ENCODE measurements around the gene PRRG1.

PRRG1 gene

DNA sequence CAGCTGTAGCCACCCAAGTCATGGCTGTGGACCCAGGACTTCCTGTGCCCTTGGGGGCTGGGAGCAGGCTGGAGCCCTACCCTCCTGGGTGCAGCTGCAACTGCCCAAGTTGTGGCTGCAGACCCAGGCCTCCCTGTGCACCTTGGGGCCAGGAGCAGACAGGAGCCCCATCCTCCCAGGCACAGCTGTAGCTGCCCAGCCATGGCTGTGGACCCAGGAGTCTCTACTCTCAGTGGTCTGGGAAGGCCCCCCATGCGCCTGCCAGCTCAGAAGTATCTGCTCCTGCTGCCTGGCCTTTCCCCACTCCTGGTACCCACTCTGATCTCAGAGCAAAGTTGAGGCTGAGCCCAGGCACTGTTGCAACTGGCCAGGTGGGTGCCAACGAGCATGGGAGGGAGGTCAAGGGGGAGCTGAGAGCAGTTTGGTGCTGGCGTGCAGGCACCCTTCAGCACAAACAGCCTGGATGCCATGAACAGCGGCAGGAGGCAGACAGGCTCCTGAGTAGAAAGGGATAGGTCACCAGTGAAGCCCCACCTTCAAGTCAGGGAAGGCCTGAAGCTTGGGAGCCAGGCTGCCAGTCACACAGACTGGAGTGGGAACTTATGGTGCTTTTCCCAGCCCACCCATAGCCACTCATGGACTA is 21.5 kb downstream of the PRRG1 start:
- H3K4me1 ChIP-seq (ENCODE audit: insufficient read depth, low read length, poor library complexity, severe bottlenecking) = peaks cover 5% of the 10 kb centered on the region
- H3K36me3 ChIP-seq (ENCODE audit: insufficient read depth, low read length) = no peaks in the 10 kb centered on the region
- no peak for TF ChIP-seq EZH2phosphoT487 (IDR thresholded peaks at IDR 0.05; ENCODE audit: borderline replicate concordance)
- TF ChIP-seq, protein P1, sequence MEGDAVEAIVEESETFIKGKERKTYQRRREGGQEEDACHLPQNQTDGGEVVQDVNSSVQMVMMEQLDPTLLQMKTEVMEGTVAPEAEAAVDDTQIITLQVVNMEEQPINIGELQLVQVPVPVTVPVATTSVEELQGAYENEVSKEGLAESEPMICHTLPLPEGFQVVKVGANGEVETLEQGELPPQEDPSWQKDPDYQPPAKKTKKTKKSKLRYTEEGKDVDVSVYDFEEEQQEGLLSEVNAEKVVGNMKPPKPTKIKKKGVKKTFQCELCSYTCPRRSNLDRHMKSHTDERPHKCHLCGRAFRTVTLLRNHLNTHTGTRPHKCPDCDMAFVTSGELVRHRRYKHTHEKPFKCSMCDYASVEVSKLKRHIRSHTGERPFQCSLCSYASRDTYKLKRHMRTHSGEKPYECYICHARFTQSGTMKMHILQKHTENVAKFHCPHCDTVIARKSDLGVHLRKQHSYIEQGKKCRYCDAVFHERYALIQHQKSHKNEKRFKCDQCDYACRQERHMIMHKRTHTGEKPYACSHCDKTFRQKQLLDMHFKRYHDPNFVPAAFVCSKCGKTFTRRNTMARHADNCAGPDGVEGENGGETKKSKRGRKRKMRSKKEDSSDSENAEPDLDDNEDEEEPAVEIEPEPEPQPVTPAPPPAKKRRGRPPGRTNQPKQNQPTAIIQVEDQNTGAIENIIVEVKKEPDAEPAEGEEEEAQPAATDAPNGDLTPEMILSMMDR (conservative IDR thresholded peaks at IDR 0.05; ENCODE audit: low read length) = no peak
- no peaks in the 10 kb centered on the region for H4K20me1 ChIP-seq (ENCODE audit: insufficient read depth, low read length, poor library complexity, severe bottlenecking)
- no peaks in the 10 kb centered on the region for H3K27me3 ChIP-seq (ENCODE audit: insufficient read depth, low read length, poor library complexity, severe bottlenecking)
- H3F3A ChIP-seq (ENCODE audit: low read depth) = no peaks in the 10 kb centered on the region; the same call in 1 of the 2 replicates
- H3K4me3 ChIP-seq (ENCODE audit: low read length, poor library complexity, severe bottlenecking) = no peak overlapping the region
- no peaks in the 10 kb centered on the region for H3K9me2 ChIP-seq (replicated peaks; ENCODE audit: low read depth, low read length)
- no peaks in the 10 kb centered on the region for H3K9me3 ChIP-seq (ENCODE audit: insufficient read depth, low read depth, low read length)
- no peak overlapping the region for H3K4me2 ChIP-seq (ENCODE audit: low read depth, low read length, poor library complexity, severe bottlenecking)
- H2AFZ ChIP-seq (ENCODE audit: low read length) = no peak overlapping the region
- H3K79me2 ChIP-seq (ENCODE audit: insufficient read depth, low read length) = no peaks in the 10 kb centered on the region
- no peak overlapping the region for H3K9ac ChIP-seq (ENCODE audit: low read depth, low read length, poor library complexity, severe bottlenecking)

DNA sequence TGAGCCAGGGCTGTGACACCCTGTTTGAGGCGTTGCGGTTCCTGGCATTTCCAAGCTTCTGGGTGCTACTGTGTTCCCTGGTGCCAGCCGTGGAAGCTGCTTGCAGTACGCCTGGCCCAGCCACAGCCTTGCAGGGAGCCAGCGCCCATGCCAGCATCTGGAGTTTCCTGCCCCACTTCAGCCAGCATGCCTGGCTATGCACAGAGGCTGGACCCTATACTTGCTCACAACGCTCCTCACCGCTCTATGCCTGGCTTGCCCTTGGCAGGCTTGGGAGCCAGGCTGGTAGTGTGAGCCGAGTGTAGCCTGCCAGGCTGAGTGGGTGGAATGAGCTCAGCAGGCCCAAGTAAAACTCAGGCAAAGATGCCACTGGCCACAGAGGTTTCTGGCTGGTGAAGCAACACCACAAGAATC is 22.4 kb downstream of the PRRG1 start:
- Histone ChIP-seq H3F3A (ENCODE audit: low read depth) (no peaks in the 10 kb centered on the region), H3K9ac (ENCODE audit: low read depth, low read length, poor library complexity, severe bottlenecking) (no peak overlapping the region), H3K36me3 (ENCODE audit: insufficient read depth, low read length) (no peaks in the 10 kb centered on the region), H4K20me1 (ENCODE audit: insufficient read depth, low read length, poor library complexity, severe bottlenecking) (no peaks in the 10 kb centered on the region), H2AFZ (ENCODE audit: low read length) (no peak overlapping the region), H3K4me1 (ENCODE audit: insufficient read depth, low read length, poor library complexity, severe bottlenecking) (no peaks in the 10 kb centered on the region), H3K79me2 (ENCODE audit: insufficient read depth, low read length) (no peaks in the 10 kb centered on the region), H3K9me2 (replicated peaks; ENCODE audit: low read depth, low read length) (no peaks in the 10 kb centered on the region), H3K4me3 (ENCODE audit: low read length, poor library complexity, severe bottlenecking) (no peak overlapping the region), H3K27me3 (ENCODE audit: insufficient read depth, low read length, poor library complexity, severe bottlenecking) (no peaks in the 10 kb centered on the region), H3K9me3 (ENCODE audit: insufficient read depth, low read depth, low read length) (no peaks in the 10 kb centered on the region), H3K4me2 (ENCODE audit: low read depth, low read length, poor library complexity, severe bottlenecking) (no peak overlapping the region)
- TF ChIP-seq, protein P1 (conservative IDR thresholded peaks at IDR 0.05; ENCODE audit: low read length) = no peak
- no peak for TF ChIP-seq EZH2phosphoT487 (IDR thresholded peaks at IDR 0.05; ENCODE audit: borderline replicate concordance)

DNA sequence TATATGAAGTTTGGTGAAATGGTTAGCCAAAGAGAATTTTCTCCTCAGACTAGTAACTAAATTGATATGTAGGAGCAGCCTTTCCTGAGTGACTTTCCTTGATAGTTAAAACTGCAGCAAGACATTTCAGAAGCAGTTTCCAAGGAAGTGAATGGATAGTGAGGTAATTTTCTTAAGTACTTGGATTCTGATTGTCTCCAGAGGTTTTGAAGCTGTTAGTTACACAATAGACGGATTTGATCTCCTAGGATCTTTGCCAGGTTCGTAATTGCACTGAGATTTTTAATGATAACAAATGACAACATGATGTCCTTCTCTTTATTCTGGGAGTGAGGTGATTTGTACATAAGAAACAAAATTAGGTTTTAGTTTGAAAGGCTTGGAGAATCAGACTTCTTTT is 29.2 kb downstream of the PRRG1 start:
- no peak overlapping the region for H3K9ac ChIP-seq (ENCODE audit: low read depth, low read length, poor library complexity, severe bottlenecking)
- no peaks in the 10 kb centered on the region for H3K9me2 ChIP-seq (replicated peaks; ENCODE audit: low read depth, low read length)
- H3F3A ChIP-seq (ENCODE audit: low read depth) = no peaks in the 10 kb centered on the region
- H3K4me2 ChIP-seq (ENCODE audit: low read depth, low read length, poor library complexity, severe bottlenecking) = no peak overlapping the region
- TF ChIP-seq, protein P1 (conservative IDR thresholded peaks at IDR 0.05; ENCODE audit: low read length) = no peak
- no peak for TF ChIP-seq EZH2phosphoT487 (IDR thresholded peaks at IDR 0.05; ENCODE audit: borderline replicate concordance)
- H3K79me2 ChIP-seq (ENCODE audit: insufficient read depth, low read length) = no peaks in the 10 kb centered on the region
- H2AFZ ChIP-seq (ENCODE audit: low read length) = no peak overlapping the region
- H3K9me3 ChIP-seq (ENCODE audit: insufficient read depth, low read depth, low read length) = no peaks in the 10 kb centered on the region
- H3K27me3 ChIP-seq (ENCODE audit: insufficient read depth, low read length, poor library complexity, severe bottlenecking) = no peaks in the 10 kb centered on the region
- no peaks in the 10 kb centered on the region for H4K20me1 ChIP-seq (ENCODE audit: insufficient read depth, low read length, poor library complexity, severe bottlenecking)
- H3K4me1 ChIP-seq (ENCODE audit: insufficient read depth, low read length, poor library complexity, severe bottlenecking) = no peaks in the 10 kb centered on the region
- H3K4me3 ChIP-seq (ENCODE audit: low read length, poor library complexity, severe bottlenecking) = no peak overlapping the region
- H3K36me3 ChIP-seq (ENCODE audit: insufficient read depth, low read length) = no peaks in the 10 kb centered on the region

Measured in Loucy (cell line).